Muscle layer of colon (tissue), 2 donors: Measurements from ENCODE around the gene RWDD1.
A peak's percentile ranks its signal among the peaks of the same experiment; 100 is the strongest.

ENCODE experiments used
- H3K27ac ChIP-seq: one replicate; pipeline ENCODE4 v1.7.0; 2013; ENCODE audit warnings: low read depth, mild to moderate bottlenecking, low read length, moderate library complexity
- H3K27me3 ChIP-seq, 2 donors: one replicate each; pipeline ENCODE4 v1.7.0; 2013; ENCODE audit warnings: low read length in 2 of 2, mild to moderate bottlenecking in 2 of 2; ENCODE audit not compliant: insufficient read depth in 2 of 2, control insufficient read depth in 1 of 2
- H3K36me3 ChIP-seq: one replicate; pipeline ENCODE4 v1.7.0; 2013; ENCODE audit warnings: mild to moderate bottlenecking, low read length; ENCODE audit not compliant: insufficient read depth
- H3K4me1 ChIP-seq: one replicate; pipeline ENCODE4 v1.7.0; 2013; ENCODE audit warnings: mild to moderate bottlenecking, low read length; ENCODE audit not compliant: insufficient read depth
- H3K4me3 ChIP-seq, 2 donors: one replicate each; pipeline ENCODE4 v1.7.0; 2013; ENCODE audit warnings: low read length in 2 of 2, low read depth in 1 of 2, mild to moderate bottlenecking in 1 of 2, moderate library complexity in 1 of 2
- H3K9ac ChIP-seq: one replicate; pipeline ENCODE4 v1.7.0; 2013; ENCODE audit warnings: low read length
- H3K9me3 ChIP-seq: one replicate; pipeline ENCODE4 v1.7.0; 2013; ENCODE audit warnings: mild to moderate bottlenecking, low read length
- donor health status: abdominal sarcoma.
- donor health status: Adenocarcinoma of cecum.

Gene RWDD1

DNA sequence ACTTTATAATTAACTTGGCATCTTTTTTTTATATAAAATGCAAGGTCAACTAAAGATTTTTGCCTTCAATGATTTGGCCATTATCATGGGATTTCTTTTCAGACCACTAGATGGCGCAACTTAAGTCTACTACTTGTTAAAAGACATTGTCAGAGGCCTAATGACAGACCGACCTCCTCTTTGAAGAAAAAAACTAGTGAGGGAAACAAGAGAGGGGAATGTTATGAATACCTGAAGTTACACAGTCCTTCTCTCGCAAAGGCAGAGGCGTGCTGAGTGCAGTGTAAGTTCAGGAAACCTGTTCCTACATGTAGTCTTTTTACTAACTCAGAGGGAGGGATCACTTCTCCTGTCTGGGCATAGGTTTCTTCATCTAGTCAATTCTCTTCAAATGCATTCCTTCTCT is 35.1 kb upstream of the RWDD1 start:
- no peaks in the 10 kb centered on the region for H3K36me3 ChIP-seq
- H3K9me3 ChIP-seq, result no peaks in the 10 kb centered on the region
- no peaks in the 10 kb centered on the region for H3K4me1 ChIP-seq
- no peaks in the 10 kb centered on the region for H3K27me3 ChIP-seq
- no peak overlapping the region for H3K4me3 ChIP-seq
- no peak overlapping the region for H3K9ac ChIP-seq
- H3K27ac ChIP-seq, result no peak overlapping the region

DNA sequence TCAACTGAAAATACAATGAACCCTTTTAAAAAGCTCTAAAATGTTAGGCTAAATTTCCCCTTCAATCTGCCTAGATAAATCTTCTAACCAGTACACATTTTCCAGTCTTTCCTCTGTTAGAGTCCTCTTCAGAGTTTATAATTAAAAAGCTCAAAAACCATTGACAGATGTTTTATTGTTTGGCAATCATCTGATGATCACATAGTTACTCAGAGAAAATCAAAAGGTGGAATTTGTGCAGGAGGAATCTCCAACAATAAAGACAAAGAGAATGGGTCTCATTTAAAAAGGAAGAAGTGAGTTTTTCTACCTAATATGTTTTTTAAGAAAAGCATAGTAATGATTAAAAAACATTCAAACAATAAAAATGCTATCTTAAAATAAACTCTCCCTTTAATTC is 28.9 kb upstream of the RWDD1 start:
- no peak overlapping the region for H3K4me3 ChIP-seq
- no peak overlapping the region for H3K9ac ChIP-seq
- no peaks in the 10 kb centered on the region for H3K36me3 ChIP-seq
- H3K9me3 ChIP-seq, result no peaks in the 10 kb centered on the region
- H3K27me3 ChIP-seq, result no peaks in the 10 kb centered on the region
- no peak overlapping the region for H3K27ac ChIP-seq
- no peaks in the 10 kb centered on the region for H3K4me1 ChIP-seq

DNA sequence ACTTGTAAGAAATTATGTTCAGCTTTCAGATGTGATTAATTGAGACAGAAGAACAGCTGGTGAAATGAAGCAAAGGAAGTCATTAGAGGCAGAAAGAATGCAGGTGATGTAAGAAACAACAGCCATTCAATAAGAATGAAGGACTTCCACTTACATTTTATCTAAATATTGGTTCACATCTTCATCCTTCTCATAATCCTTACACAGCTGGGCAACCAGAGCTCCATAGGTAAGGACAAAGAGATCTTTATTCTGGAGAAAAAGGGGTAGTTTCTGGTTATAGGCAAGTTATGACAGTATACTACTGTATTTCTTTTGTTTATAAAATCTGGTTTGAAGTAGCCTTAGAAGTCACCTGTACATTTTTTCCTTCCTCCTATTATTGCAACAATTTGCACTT is 28.2 kb upstream of the RWDD1 start:
- no peaks in the 10 kb centered on the region for H3K36me3 ChIP-seq
- no peaks in the 10 kb centered on the region for H3K4me1 ChIP-seq
- H3K27me3 ChIP-seq, result no peaks in the 10 kb centered on the region
- H3K4me3 ChIP-seq, result no peak overlapping the region
- no peak overlapping the region for H3K9ac ChIP-seq
- no peak overlapping the region for H3K27ac ChIP-seq
- no peaks in the 10 kb centered on the region for H3K9me3 ChIP-seq

DNA sequence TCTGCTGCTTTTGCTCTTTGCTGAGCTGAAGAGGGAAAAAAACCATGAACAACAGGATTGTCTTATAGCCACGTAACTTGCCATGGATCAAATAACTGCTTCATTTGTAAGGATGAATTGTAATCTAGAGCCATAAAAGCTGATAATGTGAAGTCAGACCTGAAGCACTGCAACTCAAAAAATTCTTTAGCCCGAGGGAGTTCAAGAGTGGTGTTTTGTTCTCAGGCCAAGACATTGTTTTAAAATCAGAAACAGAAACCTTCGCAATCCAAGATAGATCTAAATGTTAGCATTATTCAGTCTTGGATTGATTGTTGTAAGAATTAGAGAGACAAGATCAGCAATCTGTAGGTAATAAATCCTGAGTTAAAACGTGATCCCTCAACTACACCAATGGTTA is 25.7 kb upstream of the RWDD1 start, which contains the start of gene TRAPPC3L:
TRAPPC3L (minus strand) TSS at position 34 of the 400 bp plus-strand sequence. CDS start 170 bp downstream, outside the sequence.
- Histone ChIP-seq H3K9me3 (no peaks in the 10 kb centered on the region), H3K4me3 (no peak within 1 kb of the TSS), H3K36me3 (no peaks in the 10 kb centered on the region), H3K4me1 (no peaks in the 10 kb centered on the region), H3K27ac (no peak within 1 kb of the TSS), H3K27me3 (no peaks in the 10 kb centered on the region), H3K9ac (no peak within 1 kb of the TSS)

DNA sequence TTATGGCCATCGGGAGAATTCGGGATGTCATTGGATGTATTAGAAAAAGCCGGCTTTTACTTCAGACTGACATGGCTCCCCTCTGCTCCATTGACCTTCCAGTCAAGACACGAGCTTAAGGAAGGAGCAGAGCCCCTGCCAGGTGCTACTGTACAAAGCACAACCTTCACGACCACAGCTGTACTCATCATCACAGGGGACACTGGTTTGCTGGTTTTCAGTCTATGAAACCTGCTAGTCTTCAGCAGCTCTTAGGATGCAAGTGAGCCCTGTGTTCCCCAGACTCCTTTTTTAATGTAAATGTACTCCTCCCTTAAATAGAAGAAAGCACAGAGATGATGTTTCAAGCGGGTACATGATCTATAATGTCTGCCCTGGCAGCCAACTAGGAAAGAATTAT is 23.9 kb upstream of the RWDD1 start:
- Histone ChIP-seq H3K9ac (no peak overlapping the region), H3K36me3 (no peaks in the 10 kb centered on the region), H3K4me1 (no peaks in the 10 kb centered on the region), H3K9me3 (no peaks in the 10 kb centered on the region), H3K27ac (no peak overlapping the region), H3K27me3 (no peaks in the 10 kb centered on the region), H3K4me3 (no peak overlapping the region)

DNA sequence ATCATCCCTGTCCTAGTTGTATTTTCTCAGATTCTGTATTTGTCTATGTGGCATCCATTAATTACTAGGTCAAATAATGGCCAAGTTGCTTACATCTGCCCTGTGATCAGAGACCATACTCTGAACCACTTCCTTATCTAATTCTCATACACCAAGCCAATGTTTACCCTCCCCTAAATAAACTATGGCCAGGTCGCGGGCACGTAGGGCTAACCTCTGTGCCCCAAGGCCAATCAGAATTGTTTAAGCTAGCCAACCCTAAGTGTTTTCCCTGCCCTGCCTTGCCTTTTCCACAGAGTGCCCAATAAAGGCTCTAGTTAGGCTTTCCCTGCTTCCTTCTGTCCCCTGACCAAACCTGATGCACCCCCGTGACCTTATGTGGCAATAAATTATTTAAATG is 20.5 kb upstream of the RWDD1 start:
- Histone ChIP-seq H3K27ac (no peak overlapping the region), H3K4me3 (no peak overlapping the region), H3K36me3 (no peaks in the 10 kb centered on the region), H3K9ac (no peak overlapping the region), H3K9me3 (no peaks in the 10 kb centered on the region), H3K4me1 (no peaks in the 10 kb centered on the region), H3K27me3 (no peaks in the 10 kb centered on the region)

DNA sequence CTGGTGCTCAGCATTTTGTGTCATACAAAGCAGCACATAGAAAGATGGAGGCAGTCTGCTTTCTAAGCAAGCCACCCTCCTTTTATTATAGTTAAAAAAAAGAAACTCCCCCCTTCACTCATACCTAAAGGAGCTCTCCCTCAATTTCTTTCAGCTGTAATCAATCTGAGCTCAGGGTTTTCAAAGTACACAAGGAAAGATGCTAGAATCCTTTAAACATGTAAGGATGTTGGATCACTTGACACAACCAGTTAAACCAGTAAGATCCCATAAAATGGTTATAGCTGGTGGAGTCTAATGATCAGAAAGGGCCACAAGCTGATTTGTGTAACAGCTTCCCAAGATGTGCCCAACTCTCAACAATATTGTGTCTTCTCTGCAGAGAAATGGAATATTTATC is 17.9 kb upstream of the RWDD1 start, which contains the start of gene CALHM4:
CALHM4 (plus strand) TSS at position 301 of the 400 bp plus-strand sequence; CDS start at position 344, 43 bp downstream.
- Histone ChIP-seq H3K9ac (no peak within 1 kb of the TSS), H3K27me3 (no peaks in the 10 kb centered on the region), H3K27ac (no peak within 1 kb of the TSS), H3K36me3 (no peaks in the 10 kb centered on the region), H3K4me3 (no peak within 1 kb of the TSS), H3K9me3 (no peaks in the 10 kb centered on the region), H3K4me1 (no peaks in the 10 kb centered on the region)

DNA sequence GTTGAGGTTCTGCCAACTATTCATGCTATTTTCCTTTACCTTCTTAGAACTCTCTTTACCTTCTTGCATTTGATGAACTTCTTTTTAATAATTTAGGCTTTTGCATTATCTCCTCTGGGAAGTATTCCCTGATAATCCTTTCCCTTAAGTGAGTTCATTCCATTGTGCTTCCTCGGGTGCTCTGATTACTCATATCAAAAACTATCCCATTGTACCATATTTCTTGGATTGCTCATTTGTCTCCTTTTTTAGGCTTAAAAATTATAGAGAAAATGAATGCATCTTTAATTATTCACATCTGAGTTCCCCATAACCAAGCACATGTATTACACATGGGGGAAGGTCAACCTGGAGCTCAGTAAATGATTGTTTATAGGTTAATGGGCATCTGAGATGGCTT is 15.2 kb upstream of the RWDD1 start:
- Histone ChIP-seq H3K4me3 (no peak overlapping the region), H3K27ac (no peak overlapping the region), H3K9me3 (no peaks in the 10 kb centered on the region), H3K9ac (no peak overlapping the region), H3K27me3 (no peaks in the 10 kb centered on the region), H3K36me3 (no peaks in the 10 kb centered on the region), H3K4me1 (peaks cover 5% of the 10 kb centered on the region)

DNA sequence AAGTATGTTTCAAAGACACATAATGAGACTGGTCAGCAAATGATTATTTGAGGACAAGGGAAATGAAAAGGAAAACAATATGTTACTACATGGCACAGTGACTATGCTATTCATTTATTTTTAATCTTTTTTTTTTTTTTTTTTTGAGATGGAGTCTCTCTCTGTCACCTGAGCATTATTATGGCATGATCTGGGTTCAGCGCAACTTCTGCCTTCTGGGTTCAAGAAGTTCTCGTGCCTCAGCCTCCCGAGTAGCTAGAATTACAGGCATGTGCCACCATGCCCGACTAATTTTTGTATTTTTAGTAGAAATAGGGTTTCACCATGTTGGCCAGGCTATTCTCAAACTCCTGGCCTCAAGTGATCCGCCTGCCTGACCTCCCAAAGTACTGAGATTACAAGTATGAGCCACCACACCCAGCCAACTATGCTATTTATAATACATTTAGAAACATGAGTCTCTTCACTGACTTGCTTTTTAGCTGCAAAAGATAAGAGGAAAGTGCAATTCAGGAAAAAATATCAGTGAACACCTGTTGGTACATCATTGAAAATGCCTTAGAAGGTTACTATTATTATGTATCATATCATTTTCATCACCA is 14.4 kb upstream of the RWDD1 start:
- Histone ChIP-seq H3K4me1 (peaks cover 6% of the 10 kb centered on the region), H3K27me3 (no peaks in the 10 kb centered on the region), H3K9ac (no peak overlapping the region), H3K4me3 (no peak overlapping the region), H3K27ac (no peak overlapping the region), H3K36me3 (no peaks in the 10 kb centered on the region), H3K9me3 (no peaks in the 10 kb centered on the region)

DNA sequence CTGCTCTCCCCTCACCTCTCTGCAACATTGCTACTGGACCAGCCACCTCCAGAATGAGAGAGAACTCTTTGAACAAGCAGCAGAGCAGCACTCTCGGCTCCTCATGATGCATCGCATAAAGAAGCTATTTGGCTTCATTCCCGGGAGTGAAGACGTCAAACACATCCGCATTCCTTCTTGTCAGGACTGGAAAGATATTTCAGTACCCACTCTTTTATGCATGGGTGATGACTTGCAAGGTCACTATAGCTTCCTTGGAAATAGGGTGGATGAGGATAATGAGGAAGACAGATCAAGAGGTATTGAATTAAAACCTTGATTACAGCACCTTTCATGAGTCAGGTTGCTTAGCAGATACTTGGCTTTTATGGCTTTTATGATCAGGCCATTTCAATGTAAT is 13.4 kb upstream of the RWDD1 start:
- Histone ChIP-seq H3K9ac (no peak overlapping the region), H3K4me3 (no peak overlapping the region), H3K27me3 (no peaks in the 10 kb centered on the region), H3K27ac (no peak overlapping the region), H3K36me3 (no peaks in the 10 kb centered on the region), H3K9me3 (no peaks in the 10 kb centered on the region), H3K4me1 (peaks cover 6% of the 10 kb centered on the region)

DNA sequence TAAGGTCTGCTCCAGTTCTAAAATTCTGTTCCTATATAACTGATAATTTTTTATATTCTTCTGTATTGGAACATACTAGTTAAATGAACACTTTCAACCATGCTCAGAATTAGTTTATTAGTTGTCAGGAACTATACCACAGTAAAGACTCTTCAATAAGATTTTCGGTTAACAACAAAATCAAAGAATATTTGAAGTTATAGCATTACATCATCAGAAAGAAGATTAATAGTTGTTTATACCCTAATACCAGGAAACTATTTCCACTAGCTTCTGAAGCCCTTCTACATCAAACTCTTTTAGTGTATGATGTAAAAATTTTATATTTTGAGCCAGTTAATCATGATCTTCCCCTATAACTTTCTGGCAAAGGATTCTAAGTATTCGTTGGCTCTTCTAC is 11.2 kb upstream of the RWDD1 start:
- Histone ChIP-seq H3K27me3 (no peaks in the 10 kb centered on the region), H3K9ac (no peak overlapping the region), H3K27ac (no peak overlapping the region)

DNA sequence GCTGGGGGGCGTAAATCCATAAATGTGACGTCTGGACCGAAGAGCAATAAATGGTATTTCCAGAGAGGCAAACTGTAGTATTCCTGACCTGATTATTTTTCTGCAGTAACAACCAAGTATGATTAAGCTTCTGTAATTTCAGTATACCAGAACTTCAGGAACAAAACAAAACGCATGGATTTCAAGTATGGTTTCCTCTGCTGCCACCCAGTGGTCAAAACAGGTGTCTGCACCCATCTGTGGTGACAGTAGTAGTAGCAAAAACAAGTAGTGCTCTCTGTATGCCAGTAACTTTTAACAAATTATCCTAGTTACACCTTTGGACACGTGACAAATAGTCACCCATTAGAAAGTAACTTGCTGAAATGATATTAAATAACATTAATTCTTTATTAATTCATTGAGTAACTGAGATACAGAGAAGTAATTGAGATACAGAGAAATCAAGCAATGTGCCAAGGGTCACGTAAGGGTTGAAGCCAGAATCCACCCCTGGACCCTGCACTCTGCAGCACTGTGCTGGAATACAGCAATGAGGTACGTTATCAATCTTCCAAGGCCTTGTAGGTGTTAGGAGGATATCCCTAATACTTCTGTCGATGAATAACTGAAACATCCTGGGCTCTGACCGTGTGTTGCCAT is 9.8 kb upstream of the RWDD1 start:
- Histone ChIP-seq H3K27ac (no peak overlapping the region), H3K4me1 (peaks cover 6% of the 10 kb centered on the region), H3K27me3 (no peaks in the 10 kb centered on the region), H3K4me3 (peak overlapping the region in 1 of 2 donors; percentile 59), H3K9me3 (no peaks in the 10 kb centered on the region), H3K36me3 (no peaks in the 10 kb centered on the region), H3K9ac (no peak overlapping the region)

More for the DNA sequence above, 11.2 kb upstream of the RWDD1 start:
- Histone ChIP-seq H3K9me3 (no peaks in the 10 kb centered on the region), H3K4me1 (peaks cover 6% of the 10 kb centered on the region), H3K36me3 (no peaks in the 10 kb centered on the region), H3K4me3 (no peak overlapping the region)
